ENCODE data around the gene ATP6V0A4.

- TF ChIP-seq CTCF (IDR thresholded peaks at IDR 0.05; ENCODE audit: insufficient read depth, low read length) (no peak), POLR2AphosphoS5 (IDR thresholded peaks at IDR 0.05; ENCODE audit: low read depth) (no peak), REST (IDR thresholded peaks at IDR 0.05; ENCODE audit: insufficient replicate concordance, low read depth) (no peak), GABPA (IDR thresholded peaks at IDR 0.05; ENCODE audit: low read depth) (no peak), SPI1 (IDR thresholded peaks at IDR 0.05; ENCODE audit: borderline replicate concordance, low read depth) (no peak)
Measured at GRCh38 chr7:138838166-138838565, 40.2 kb upstream of the ATP6V0A4 start.
